Retina (tissue), 1 donor: ENCODE results near the gene FGD6.

Source experiments
- DNase-seq: peaks from one replicate; pipeline ENCODE4 v3.0.0-alpha.2; 2016

Gene FGD6

GRCh38 chr12:95074766-95075165 lies 142.5 kb downstream of the FGD6 start:
- DNase-seq = no peak

GRCh38 chr12:95073698-95074520 lies 143.4 kb downstream of the FGD6 start:
- DNase-seq = no peak

- peak; percentile 95 for DNase-seq
Observed at GRCh38 chr12:95072900-95073697, 144.2 kb downstream of the FGD6 start, which contains the start of gene NR2C1. Gene NR2C1 (minus strand): TSS chr12:95073618. CDS start chr12:95067384, 6,234 bp downstream.

- DNase-seq = no peak
Observed at GRCh38 chr12:95070378-95070777, 146.9 kb downstream of the FGD6 start.

GRCh38 chr12:95066091-95066855 lies 151.0 kb downstream of the FGD6 start:
- no peak for DNase-seq

GRCh38 chr12:95060951-95061350 lies 156.3 kb downstream of the FGD6 start:
- no peak for DNase-seq

GRCh38 chr12:95059984-95060383 lies 157.3 kb downstream of the FGD6 start:
- DNase-seq = no peak

GRCh38 chr12:95057424-95057823 lies 159.8 kb downstream of the FGD6 start:
- DNase-seq = no peak

- DNase-seq = peak; percentile 3
Observed at GRCh38 chr12:95055057-95055456, 162.2 kb downstream of the FGD6 start.

GRCh38 chr12:95054206-95054605 lies 163.1 kb downstream of the FGD6 start:
- DNase-seq = no peak

GRCh38 chr12:95051241-95051640 lies 166.0 kb downstream of the FGD6 start:
- DNase-seq = no peak

GRCh38 chr12:95037906-95038305 lies 179.4 kb downstream of the FGD6 start:
- DNase-seq = no peak

- no peak for DNase-seq
Observed at GRCh38 chr12:95034750-95035149, 182.5 kb downstream of the FGD6 start.
